Ovary (tissue), 9 donors: ENCODE results near the gene FN3K. TPM values are rescaled to one million over a fixed set of nuclear protein-coding genes. Genes with fewer than 3 reads are reported as not detected.
A peak's percentile ranks its signal among the peaks of the same experiment; 100 is the strongest.
"Not testable (repeated sequence)": the region's sequence is repeated elsewhere in the genome, so short reads cannot be mapped to it uniquely, and the experiment has no call there.

Experiments used
- DNase-seq, 5 donors: peaks; one replicate each; pipeline ENCODE4 v3.0.0-alpha.2; 2019 to 2020
- H3K27ac ChIP-seq, 2 donors: fragments of 200-600 bp; one replicate each; pipeline versions ENCODE4 v1.5.1 to v1.8.0; 2019 to 2022
- H3K27me3 ChIP-seq: fragments of 200-600 bp; one replicate; pipeline ENCODE4 v1.8.0; 2022
- H3K36me3 ChIP-seq: fragments of 200-600 bp; sonication (generic); one replicate; pipeline ENCODE4 v1.5.1; 2019
- H3K4me1 ChIP-seq: one replicate; pipeline ENCODE4 v1.8.1; 2013; ENCODE audit warnings: mild to moderate bottlenecking, moderate library complexity; ENCODE audit not compliant: insufficient read depth
- H3K4me3 ChIP-seq: fragments of 200-600 bp; sonication (generic); one replicate; pipeline ENCODE4 v1.5.1; 2017
- H3K9me3 ChIP-seq, 2 donors: fragments of 200-600 bp in 1 of 2; sonication (generic) in 1 of 2; one replicate each; pipeline versions ENCODE4 v1.5.1 to v1.8.1; 2013 to 2019; ENCODE audit warnings: mild to moderate bottlenecking in 1 of 2, moderate library complexity in 1 of 2
- EP300 ChIP-seq: sonication (generic); formaldehyde crosslinking; IDR thresholded peaks from one replicate; pipeline ENCODE4 v1.6.1; 2017; ENCODE audit warnings: antibody characterized with exemption
- POLR2A ChIP-seq: fragments of 450-650 bp; IDR thresholded peaks from one replicate; pipeline ENCODE4 v1.6.1; 2017; ENCODE audit warnings: antibody characterized with exemption, mild to moderate bottlenecking, moderate library complexity
- WGBS, 3 donors: extraction: QIAGEN DNeasy Blood & Tissue Kit in 1 of 3; methylation state at CpG; one replicate each; pipeline versions ENCODE4 v1.1.5 to v1.1.7; 2013 to 2017; 5-methylcytosine and 5-hydroxymethylcytosine counted together
- intact Hi-C, 4 donors: fragments of 100-400 bp; cut with DNase I; formaldehyde crosslinking; loops; one replicate each; pipeline versions ENCODE4 v1.11.0 to v1.15.1; 2022 to 2023
- polyA plus RNA-seq, 2 donors: library from polyadenylated mRNA; stranded (reverse); fragments of 200-250 nt in 1 of 2; fragments of 350-450 nt in 1 of 2; fragmentation: Illumina TruSeq in 1 of 2; extraction: RNeasy Lipid Tissue Mini Kit (QIAGEN cat#74804) in 1 of 2; gene quantifications; one replicate each; pipeline ENCODE4 v1.2.3, GENCODE V29; 2013 to 2014
- total RNA-seq, 7 donors: library from RNA; depleted of rRNA in 2 of 7; stranded (reverse); fragments of >200 nt in 2 of 7; fragmentation: NEBNext Ultra II Directional in 3 of 7; extraction: Animal tissue kit (Norgen Biotek cat#: 25700) in 3 of 7; gene quantifications; one replicate each; pipeline versions ENCODE4 v1.1.0 to v1.2.4, GENCODE V29; 2016 to 2023
- TF ChIP-seq, protein P1 (sequence below), 3 donors: fragments of 450-650 bp in 2 of 3; fragments of 200-600 bp in 1 of 3; IDR thresholded peaks; one replicate each; pipeline versions ENCODE4 v1.5.1 to v1.8.0; 2016 to 2022; ENCODE audit warnings: antibody characterized with exemption in 3 of 3, mild to moderate bottlenecking in 1 of 3
- donor health status: DM: no; HTN: no; CAD: no; lungs with moderate emphysema.
- donor health status: DM: no; HTN: no; CAD: no.
- donor health status: Bipolar disorder and iron deficiency.
- donor health status: DM: yes; HTN: yes; CAD: no.
- donor health status: DM: no; HTN: no; CAD: no.
- donor health status: DM: yes; HTN: yes; CAD: no.

FN3K gene
- total and polyA plus RNA-seq, 9 donors = 12.0 to 106 (median 30.1) TPM

DNA sequence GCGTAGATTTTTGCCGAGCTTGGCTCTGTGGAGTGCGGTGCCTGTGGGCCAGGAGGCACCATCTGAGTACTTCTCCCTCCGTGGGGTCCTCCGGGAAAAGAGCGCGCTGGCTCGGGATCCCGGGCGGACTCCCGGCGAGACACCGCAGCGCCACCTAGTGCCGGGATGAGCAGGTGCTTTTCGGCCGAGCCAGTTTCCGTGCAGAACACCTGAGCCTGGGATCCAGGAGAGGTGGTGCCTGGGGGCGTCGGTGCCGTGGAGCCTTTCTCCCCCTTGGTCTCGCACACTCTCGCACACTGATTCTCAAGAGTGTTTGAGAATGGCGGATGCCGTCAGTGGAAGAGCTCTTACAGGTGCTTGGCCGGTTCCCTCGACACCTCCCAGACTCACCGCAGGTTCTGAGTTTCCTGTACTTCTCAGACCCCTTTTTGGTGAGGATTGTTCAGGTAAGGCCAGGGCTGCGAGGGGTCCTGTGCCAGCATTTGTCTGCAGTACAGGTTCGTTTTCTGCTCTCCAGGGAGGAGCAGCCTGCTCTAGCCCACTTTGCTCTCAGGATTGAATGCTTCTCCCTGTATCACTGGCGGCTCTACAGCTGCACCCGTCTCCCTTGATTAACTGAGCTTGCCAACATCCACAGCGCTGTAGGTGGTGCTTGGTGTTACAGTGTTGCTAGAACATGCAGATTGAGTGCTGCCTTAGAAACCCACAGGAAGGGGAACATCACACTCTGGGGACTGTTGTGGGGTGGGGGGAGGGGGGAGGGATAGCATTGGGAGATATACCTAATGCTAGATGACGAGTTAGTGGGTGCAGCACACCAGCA, 39.8 kb downstream of the FN3K start:
- no peaks in the 10 kb centered on the region for H3K27me3 ChIP-seq
- H3K27ac ChIP-seq = no peak overlapping the region
- H3K4me3 ChIP-seq = no peak overlapping the region
- 36 to 37% (median 36%) methylated on average over 32 to 34 of the region's 34 CpGs for WGBS, 3 donors
- no peaks in the 10 kb centered on the region for H3K36me3 ChIP-seq
- no peaks in the 10 kb centered on the region for H3K4me1 ChIP-seq
- no peaks in the 10 kb centered on the region for H3K9me3 ChIP-seq
- peak; percentile 69 to 85 (median 79) for DNase-seq
- TF ChIP-seq POLR2A (no peak), EP300 (no peak)
- TF ChIP-seq, protein P1, sequence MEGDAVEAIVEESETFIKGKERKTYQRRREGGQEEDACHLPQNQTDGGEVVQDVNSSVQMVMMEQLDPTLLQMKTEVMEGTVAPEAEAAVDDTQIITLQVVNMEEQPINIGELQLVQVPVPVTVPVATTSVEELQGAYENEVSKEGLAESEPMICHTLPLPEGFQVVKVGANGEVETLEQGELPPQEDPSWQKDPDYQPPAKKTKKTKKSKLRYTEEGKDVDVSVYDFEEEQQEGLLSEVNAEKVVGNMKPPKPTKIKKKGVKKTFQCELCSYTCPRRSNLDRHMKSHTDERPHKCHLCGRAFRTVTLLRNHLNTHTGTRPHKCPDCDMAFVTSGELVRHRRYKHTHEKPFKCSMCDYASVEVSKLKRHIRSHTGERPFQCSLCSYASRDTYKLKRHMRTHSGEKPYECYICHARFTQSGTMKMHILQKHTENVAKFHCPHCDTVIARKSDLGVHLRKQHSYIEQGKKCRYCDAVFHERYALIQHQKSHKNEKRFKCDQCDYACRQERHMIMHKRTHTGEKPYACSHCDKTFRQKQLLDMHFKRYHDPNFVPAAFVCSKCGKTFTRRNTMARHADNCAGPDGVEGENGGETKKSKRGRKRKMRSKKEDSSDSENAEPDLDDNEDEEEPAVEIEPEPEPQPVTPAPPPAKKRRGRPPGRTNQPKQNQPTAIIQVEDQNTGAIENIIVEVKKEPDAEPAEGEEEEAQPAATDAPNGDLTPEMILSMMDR (IDR thresholded peaks at IDR 0.05) = peak; percentile 77 to 94 (median 81)
- intact Hi-C loops = loop anchor here in 2 of 4 donors (2.0 to 10.0 kb wide), 2 partner anchors 420 to 424 kb away; partner anchors contain the start of gene TEX19 (in 1 of the 2)

DNA sequence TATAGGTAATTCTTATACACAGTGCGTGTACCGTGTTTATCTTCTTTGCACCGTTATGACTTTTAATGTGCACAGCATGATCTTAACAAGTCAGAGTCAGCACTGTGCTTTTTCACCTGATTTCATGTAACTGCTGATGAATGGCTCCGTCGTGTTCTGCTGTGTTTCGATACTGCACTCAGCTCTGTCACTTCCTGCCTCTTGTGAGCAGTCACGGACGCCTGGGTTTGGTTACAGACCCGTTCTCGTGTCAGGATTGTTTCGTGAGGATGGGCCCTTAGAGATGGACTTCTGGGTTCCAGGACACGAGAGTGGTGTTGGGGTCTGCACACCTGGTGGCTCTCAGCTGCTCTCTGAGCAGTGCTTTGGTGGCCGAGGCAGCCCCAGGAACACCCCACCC, 41.0 kb downstream of the FN3K start:
- intact Hi-C loops = loop anchor here in 1 of 4 donors (10.0 kb wide), 1 partner anchor 422 kb away; the partner anchor contains the start of gene TEX19
- WGBS, 3 donors = 91 to 96% (median 92%) methylated on average over 13 of the region's 13 CpGs
- H3K4me3 ChIP-seq = no peak overlapping the region
- no peaks in the 10 kb centered on the region for H3K9me3 ChIP-seq
- no peak for DNase-seq
- no peaks in the 10 kb centered on the region for H3K36me3 ChIP-seq
- no peaks in the 10 kb centered on the region for H3K4me1 ChIP-seq
- H3K27ac ChIP-seq = no peak overlapping the region
- no peaks in the 10 kb centered on the region for H3K27me3 ChIP-seq
- TF ChIP-seq, protein P1 (IDR thresholded peaks at IDR 0.05) = no peak
- TF ChIP-seq EP300 (no peak), POLR2A (no peak)

DNA sequence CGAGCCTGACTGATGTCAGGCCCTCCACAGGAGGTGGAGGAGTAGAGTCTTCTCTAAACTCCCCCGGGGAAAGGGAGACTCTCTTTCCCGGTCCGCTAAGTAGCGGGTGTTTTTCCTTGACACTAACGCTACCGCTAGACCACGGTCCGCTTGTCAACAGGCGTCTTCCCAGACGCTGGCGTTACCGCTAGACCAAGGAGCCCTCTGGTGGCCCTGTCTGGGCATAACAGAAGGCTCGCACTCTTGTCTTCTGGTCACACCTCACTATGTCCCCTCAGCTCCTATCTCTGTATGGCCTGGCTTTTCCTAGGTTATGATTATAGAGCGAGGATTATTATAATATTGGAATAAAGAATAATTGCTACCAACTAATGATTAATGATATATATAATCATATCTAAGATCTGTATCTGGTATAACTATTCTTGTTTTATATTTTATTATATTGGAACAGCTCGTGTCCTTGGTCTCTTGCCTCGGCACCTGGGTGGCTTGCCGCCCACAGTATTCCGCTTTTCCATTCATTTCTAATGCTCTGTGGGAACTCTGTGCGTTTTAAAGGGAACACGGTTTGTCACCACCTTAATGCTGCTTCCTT, 42.5 kb downstream of the FN3K start:
- DNase-seq, H3K27ac ChIP-seq, H3K4me1 ChIP-seq, H3K36me3 ChIP-seq, H3K4me3 ChIP-seq, H3K27me3 ChIP-seq, H3K9me3 ChIP-seq: not testable (repeated sequence)
- 69 to 72% (median 69%) methylated on average over 21 of the region's 21 CpGs for WGBS, 3 donors
- intact Hi-C loops = loop anchor here in 1 of 4 donors (10.0 kb wide), 1 partner anchor 423 kb away; the partner anchor contains the start of gene TEX19

DNA sequence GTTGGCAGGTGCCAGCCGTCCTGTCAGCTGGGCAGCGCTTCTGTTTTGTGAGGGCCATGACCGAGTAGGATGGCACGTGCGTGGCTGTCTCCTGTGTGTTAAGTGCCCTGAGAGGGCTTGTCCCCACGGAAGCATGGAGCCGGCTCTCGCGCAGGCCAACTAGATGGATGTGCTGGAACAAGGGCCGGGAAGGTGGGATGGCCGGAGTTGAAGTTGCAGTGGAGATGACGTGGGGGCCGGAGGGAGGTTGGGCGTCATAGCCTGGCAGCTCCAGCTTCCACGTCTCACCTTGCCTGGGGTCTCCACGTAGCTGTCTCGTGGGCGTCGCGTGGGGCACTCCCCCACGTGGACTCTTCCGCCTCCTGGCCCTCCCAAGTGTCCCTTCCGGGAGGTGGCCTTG, 44.1 kb downstream of the FN3K start:
- intact Hi-C loops = loop anchor here in 1 of 4 donors (10.0 kb wide), 1 partner anchor 425 kb away; the partner anchor contains the start of gene TEX19
- H3K36me3 ChIP-seq = no peaks in the 10 kb centered on the region
- no peak overlapping the region for H3K27ac ChIP-seq
- H3K4me3 ChIP-seq = no peak overlapping the region
- WGBS, 3 donors = 88 to 90% (median 88%) methylated on average over 23 of the region's 23 CpGs
- H3K27me3 ChIP-seq = no peaks in the 10 kb centered on the region
- TF ChIP-seq, protein P1 (IDR thresholded peaks at IDR 0.05) = no peak
- no peak for TF ChIP-seq EP300
- TF ChIP-seq POLR2A = no peak
- no peaks in the 10 kb centered on the region for H3K9me3 ChIP-seq
- no peaks in the 10 kb centered on the region for H3K4me1 ChIP-seq
- DNase-seq = no peak
